Measurements from ENCODE around the gene MRPS9.

Gene MRPS9

GRCh38 chr2:105085525-105085924 is 47.7 kb downstream of the MRPS9 start:
- no peaks in the 10 kb centered on the region for H3K27me3 ChIP-seq (ENCODE audit: control insufficient read depth, low read length)
- H3F3A ChIP-seq (ENCODE audit: control insufficient read depth, insufficient read depth): no peaks in the 10 kb centered on the region
- no peaks in the 10 kb centered on the region for H3K36me3 ChIP-seq (ENCODE audit: control insufficient read depth, low read length)
- no peaks in the 10 kb centered on the region for H3K9me2 ChIP-seq (replicated peaks; ENCODE audit: control insufficient read depth, low read length)
- no peaks in the 10 kb centered on the region for H3K9me3 ChIP-seq (ENCODE audit: control insufficient read depth, insufficient read depth, low read length)
- H3K79me2 ChIP-seq (ENCODE audit: control insufficient read depth, low read length): no peaks in the 10 kb centered on the region
- H3K27ac ChIP-seq (ENCODE audit: low read depth, low read length): no peak overlapping the region
- TF ChIP-seq, protein P1, sequence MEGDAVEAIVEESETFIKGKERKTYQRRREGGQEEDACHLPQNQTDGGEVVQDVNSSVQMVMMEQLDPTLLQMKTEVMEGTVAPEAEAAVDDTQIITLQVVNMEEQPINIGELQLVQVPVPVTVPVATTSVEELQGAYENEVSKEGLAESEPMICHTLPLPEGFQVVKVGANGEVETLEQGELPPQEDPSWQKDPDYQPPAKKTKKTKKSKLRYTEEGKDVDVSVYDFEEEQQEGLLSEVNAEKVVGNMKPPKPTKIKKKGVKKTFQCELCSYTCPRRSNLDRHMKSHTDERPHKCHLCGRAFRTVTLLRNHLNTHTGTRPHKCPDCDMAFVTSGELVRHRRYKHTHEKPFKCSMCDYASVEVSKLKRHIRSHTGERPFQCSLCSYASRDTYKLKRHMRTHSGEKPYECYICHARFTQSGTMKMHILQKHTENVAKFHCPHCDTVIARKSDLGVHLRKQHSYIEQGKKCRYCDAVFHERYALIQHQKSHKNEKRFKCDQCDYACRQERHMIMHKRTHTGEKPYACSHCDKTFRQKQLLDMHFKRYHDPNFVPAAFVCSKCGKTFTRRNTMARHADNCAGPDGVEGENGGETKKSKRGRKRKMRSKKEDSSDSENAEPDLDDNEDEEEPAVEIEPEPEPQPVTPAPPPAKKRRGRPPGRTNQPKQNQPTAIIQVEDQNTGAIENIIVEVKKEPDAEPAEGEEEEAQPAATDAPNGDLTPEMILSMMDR (IDR thresholded peaks at IDR 0.05; ENCODE audit: low read depth, low read length, poor library complexity, severe bottlenecking): no peak
- TF ChIP-seq EZH2phosphoT487 (IDR thresholded peaks at IDR 0.05; ENCODE audit: borderline replicate concordance, low read length): no peak
- no peak overlapping the region for H3K4me3 ChIP-seq (ENCODE audit: low read length)
- H4K20me1 ChIP-seq (ENCODE audit: control insufficient read depth, insufficient read depth, low read depth, low read length): no peaks in the 10 kb centered on the region
- no peak overlapping the region for H3K4me2 ChIP-seq (ENCODE audit: low read length)
- H3K4me1 ChIP-seq (ENCODE audit: control insufficient read depth, low read length): no peaks in the 10 kb centered on the region

DNA sequence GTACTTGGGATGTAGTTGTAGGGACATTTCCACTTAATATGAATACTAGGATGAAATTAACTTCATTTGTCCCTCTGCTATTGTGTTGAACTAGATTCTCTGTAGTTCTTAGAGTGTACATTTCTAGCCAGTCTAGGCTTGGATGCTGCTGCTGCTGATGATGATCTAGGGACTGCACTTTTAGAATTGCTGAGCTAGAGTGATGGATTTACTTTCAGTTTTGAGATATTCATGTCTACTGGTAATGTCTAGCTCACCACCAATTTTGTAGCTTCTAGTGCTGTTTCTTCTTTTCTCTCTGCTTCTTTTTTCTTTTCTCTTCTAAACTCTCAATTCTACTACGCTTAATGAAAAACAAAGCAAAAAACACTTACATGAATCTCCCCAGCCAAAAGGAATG is 49.4 kb downstream of the MRPS9 start:
- H3K79me2 ChIP-seq (ENCODE audit: control insufficient read depth, low read length): no peaks in the 10 kb centered on the region
- no peak overlapping the region for H3K27ac ChIP-seq (ENCODE audit: low read depth, low read length)
- H3F3A ChIP-seq (ENCODE audit: control insufficient read depth, insufficient read depth): no peaks in the 10 kb centered on the region
- H3K4me1 ChIP-seq (ENCODE audit: control insufficient read depth, low read length): no peaks in the 10 kb centered on the region
- H3K36me3 ChIP-seq (ENCODE audit: control insufficient read depth, low read length): no peaks in the 10 kb centered on the region
- H3K9me2 ChIP-seq (replicated peaks; ENCODE audit: control insufficient read depth, low read length): no peaks in the 10 kb centered on the region
- no peak overlapping the region for H3K4me3 ChIP-seq (ENCODE audit: low read length)
- no peaks in the 10 kb centered on the region for H3K27me3 ChIP-seq (ENCODE audit: control insufficient read depth, low read length)
- H3K4me2 ChIP-seq (ENCODE audit: low read length): no peak overlapping the region
- TF ChIP-seq EZH2phosphoT487 (IDR thresholded peaks at IDR 0.05; ENCODE audit: borderline replicate concordance, low read length): no peak
- TF ChIP-seq, protein P1 (IDR thresholded peaks at IDR 0.05; ENCODE audit: low read depth, low read length, poor library complexity, severe bottlenecking): no peak
- H4K20me1 ChIP-seq (ENCODE audit: control insufficient read depth, insufficient read depth, low read depth, low read length): no peaks in the 10 kb centered on the region
- H3K9me3 ChIP-seq (ENCODE audit: control insufficient read depth, insufficient read depth, low read length): no peaks in the 10 kb centered on the region

DNA sequence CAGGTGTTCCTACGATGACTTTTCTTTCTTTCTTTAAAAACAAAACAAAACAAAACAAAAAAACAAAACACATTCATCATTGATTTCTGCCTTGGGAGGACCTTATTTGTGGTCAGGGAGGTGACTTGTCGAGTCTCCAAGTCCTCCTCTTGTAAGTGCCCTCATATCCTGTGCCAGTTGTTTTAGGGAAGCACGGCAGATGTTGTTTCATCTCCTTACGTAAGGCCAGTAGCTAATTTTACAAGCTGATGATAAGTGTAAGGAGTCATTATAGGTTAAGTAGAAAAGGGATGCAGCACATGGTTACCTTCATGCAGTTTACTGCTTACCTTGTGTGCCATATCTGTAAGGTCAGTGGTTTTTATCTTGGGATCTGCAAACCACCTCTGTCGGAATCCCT is 52.2 kb downstream of the MRPS9 start:
- Histone ChIP-seq H3K27ac (ENCODE audit: low read depth, low read length) (no peak overlapping the region), H3K4me1 (ENCODE audit: control insufficient read depth, low read length) (no peaks in the 10 kb centered on the region), H3K4me2 (ENCODE audit: low read length) (no peak overlapping the region), H3K9me2 (replicated peaks; ENCODE audit: control insufficient read depth, low read length) (no peaks in the 10 kb centered on the region), H3K4me3 (ENCODE audit: low read length) (no peak overlapping the region), H3K9me3 (ENCODE audit: control insufficient read depth, insufficient read depth, low read length) (no peaks in the 10 kb centered on the region), H3K36me3 (ENCODE audit: control insufficient read depth, low read length) (no peaks in the 10 kb centered on the region), H3K79me2 (ENCODE audit: control insufficient read depth, low read length) (no peaks in the 10 kb centered on the region), H3F3A (ENCODE audit: control insufficient read depth, insufficient read depth) (no peaks in the 10 kb centered on the region), H4K20me1 (ENCODE audit: control insufficient read depth, insufficient read depth, low read depth, low read length) (no peaks in the 10 kb centered on the region), H3K27me3 (ENCODE audit: control insufficient read depth, low read length) (no peaks in the 10 kb centered on the region)
- no peak for TF ChIP-seq EZH2phosphoT487 (IDR thresholded peaks at IDR 0.05; ENCODE audit: borderline replicate concordance, low read length)
- TF ChIP-seq, protein P1 (IDR thresholded peaks at IDR 0.05; ENCODE audit: low read depth, low read length, poor library complexity, severe bottlenecking): no peak

- Histone ChIP-seq H3K9me2 (replicated peaks; ENCODE audit: control insufficient read depth, low read length) (no peaks in the 10 kb centered on the region), H3K4me3 (ENCODE audit: low read length) (no peak overlapping the region), H3K4me2 (ENCODE audit: low read length) (no peak overlapping the region), H3K9me3 (ENCODE audit: control insufficient read depth, insufficient read depth, low read length) (no peaks in the 10 kb centered on the region), H3K27me3 (ENCODE audit: control insufficient read depth, low read length) (no peaks in the 10 kb centered on the region), H3K4me1 (ENCODE audit: control insufficient read depth, low read length) (no peaks in the 10 kb centered on the region), H3K79me2 (ENCODE audit: control insufficient read depth, low read length) (no peaks in the 10 kb centered on the region), H3F3A (ENCODE audit: control insufficient read depth, insufficient read depth) (no peaks in the 10 kb centered on the region), H3K36me3 (ENCODE audit: control insufficient read depth, low read length) (peaks cover 10% of the 10 kb centered on the region), H4K20me1 (ENCODE audit: control insufficient read depth, insufficient read depth, low read depth, low read length) (no peaks in the 10 kb centered on the region), H3K27ac (ENCODE audit: low read depth, low read length) (no peak overlapping the region)
- no peak for TF ChIP-seq EZH2phosphoT487 (IDR thresholded peaks at IDR 0.05; ENCODE audit: borderline replicate concordance, low read length)
- TF ChIP-seq, protein P1 (IDR thresholded peaks at IDR 0.05; ENCODE audit: low read depth, low read length, poor library complexity, severe bottlenecking): no peak
These were observed 54.9 kb downstream of the MRPS9 start for GRCh38 chr2:105092797-105093196.
